Bladder microvascular endothelial cell (primary cell): Measurements from ENCODE around the gene STK32A. TPM values are rescaled to one million over a fixed set of nuclear protein-coding genes. Genes with fewer than 3 reads are reported as not detected.

ENCODE experiments used
- total RNA-seq: library from RNA; depleted of rRNA; stranded (reverse); fragments of >200 nt; gene quantifications from 2 replicates; pipeline ENCODE4 v1.2.3, GENCODE V29; 2014

STK32A gene
- 0.31 TPM in 1 of 2 replicates, not detected in the other for total RNA-seq

GRCh38 chr5:147234825-147235635 is at the start of gene STK32A:
Gene STK32A, plus strand, starts transcription at chr5:147235026. Its CDS starts 4,609 bp downstream, at chr5:147239635.

